HG02885 (cell line): Measurements from ENCODE around the gene PDE5A.
A peak's percentile ranks its signal among the peaks of the same experiment; 100 is the strongest.

Experiments
- ATAC-seq: cut with Tn5 transposase; IDR thresholded peaks from one replicate; pipeline ENCODE4 v1.9.1; 2021; ENCODE audit warnings: mild to moderate bottlenecking; ENCODE audit not compliant: unreplicated experiment, poor library complexity

The PDE5A gene

DNA sequence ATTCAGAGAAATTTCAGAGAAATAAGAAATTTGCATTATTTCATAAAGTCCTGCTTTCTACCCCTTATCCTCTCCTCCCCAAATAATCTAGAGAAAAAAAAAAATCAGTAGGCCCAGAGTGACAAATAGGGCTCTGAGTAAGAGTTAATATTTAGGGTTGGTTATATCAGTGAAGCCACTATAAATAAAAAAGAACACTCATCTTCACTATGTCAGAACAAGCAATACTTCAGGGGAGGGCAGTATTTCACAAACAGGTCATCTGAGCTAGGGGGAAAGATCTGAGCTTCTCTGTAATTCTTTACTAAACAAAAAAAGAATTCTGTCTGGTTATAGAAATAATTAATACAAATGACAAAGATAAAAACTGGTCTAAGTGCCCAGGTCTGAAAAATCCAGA, 39.4 kb downstream of the PDE5A start:
- ATAC-seq, result no peak

GRCh38 chr4:119587796-119588195, 40.8 kb downstream of the PDE5A start:
- no peak for ATAC-seq

DNA sequence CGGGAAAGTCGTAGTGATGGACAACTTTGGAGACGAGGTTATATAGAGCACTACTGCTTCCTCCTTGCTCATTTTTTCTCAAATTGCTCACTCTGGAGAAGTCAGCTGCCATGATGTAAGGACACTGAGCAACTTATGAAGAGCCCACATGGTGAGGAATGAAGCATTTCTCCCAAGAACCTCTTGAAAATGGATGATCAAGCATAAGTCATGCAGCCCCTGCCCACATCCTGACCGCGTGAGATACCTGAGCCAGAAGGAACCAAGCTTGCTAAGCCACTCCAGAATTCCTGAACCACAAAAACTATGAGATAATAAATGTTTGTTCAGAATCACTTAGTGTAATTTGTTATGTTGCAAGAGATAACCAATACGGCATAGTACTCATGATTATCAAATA, 42.8 kb downstream of the PDE5A start:
- no peak for ATAC-seq

DNA sequence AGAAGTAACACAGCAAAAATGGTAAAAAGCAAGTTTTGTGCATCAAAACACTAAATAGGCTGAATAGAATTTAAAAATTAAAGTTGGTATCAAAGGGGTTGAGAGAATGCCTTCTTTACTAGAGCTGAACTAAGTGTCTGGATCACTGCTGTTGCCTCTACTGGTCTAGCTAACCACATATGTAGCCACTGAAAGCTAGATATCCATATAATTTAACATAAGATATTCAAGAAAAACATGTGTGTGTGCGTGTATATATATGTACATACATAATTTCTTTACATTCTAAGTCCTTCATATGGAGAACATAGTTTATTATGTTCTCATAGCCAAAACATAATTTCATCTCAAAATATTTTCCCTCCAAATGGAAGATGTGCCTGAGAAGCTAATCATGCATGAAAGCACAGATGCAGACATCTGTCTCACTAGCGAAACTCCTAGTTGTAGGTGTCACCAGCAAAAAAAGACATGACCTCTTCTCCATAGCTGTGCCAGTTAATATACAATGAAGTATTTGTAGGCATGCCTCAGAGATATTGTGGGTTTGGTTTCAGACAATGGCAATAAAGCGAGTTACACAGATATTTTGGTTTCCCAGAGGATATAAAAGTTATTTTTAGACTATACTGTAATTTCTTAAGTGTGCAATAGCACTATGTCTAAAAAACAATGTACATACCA, 47.3 kb downstream of the PDE5A start:
- ATAC-seq, result no peak

GRCh38 chr4:119580293-119580692, 48.3 kb downstream of the PDE5A start:
- ATAC-seq, result no peak

DNA sequence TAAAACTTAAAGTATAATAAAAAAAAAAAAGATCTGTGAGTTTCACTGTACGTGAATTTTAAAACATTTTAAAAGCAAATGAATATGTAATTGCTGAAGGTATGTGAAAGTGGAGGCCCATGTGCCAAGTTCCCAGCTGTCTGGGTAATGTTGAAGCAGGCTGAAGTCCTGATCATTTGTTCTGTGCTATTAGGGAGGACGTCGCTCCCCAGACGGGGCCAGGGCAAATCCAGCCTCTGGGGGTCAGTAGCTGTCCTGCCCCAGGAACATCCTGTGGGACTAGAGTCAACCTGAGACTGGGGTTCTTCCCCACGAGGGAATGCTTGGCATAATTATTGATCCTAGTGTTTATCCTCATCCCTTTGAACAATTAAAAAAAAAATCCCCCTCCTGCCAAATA, 48.8 kb downstream of the PDE5A start:
- no peak for ATAC-seq

DNA sequence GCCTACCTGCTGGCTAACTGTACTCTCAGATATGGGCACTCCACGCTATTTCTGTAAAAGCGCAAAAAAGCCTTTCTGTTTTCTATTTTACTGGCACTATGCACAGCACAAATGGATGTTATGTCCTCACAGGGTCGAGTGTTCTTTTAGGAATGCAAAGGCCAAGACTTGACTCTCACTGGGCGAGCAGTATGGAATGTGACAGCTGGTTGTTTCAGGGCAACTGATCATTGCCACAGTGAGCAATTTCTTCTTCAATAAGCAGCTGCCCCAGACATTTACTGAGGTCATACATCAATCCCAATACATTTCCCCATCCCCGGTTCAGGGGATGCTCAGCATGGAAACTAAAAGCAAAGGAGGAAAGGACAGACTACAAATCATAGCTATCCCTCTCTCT, 58.2 kb downstream of the PDE5A start:
- no peak for ATAC-seq

- no peak for ATAC-seq
Measured at GRCh38 chr4:119564106-119564505, 64.5 kb downstream of the PDE5A start.

GRCh38 chr4:119559044-119559647, 69.5 kb downstream of the PDE5A start:
- peak; percentile 54 for ATAC-seq

GRCh38 chr4:119550857-119551532, 77.6 kb downstream of the PDE5A start:
- no peak for ATAC-seq

- no peak for ATAC-seq
Measured at GRCh38 chr4:119549639-119550038, 79.0 kb downstream of the PDE5A start.

GRCh38 chr4:119543779-119544178, 84.8 kb downstream of the PDE5A start:
- ATAC-seq, result no peak

- no peak for ATAC-seq
Measured at GRCh38 chr4:119543187-119543586, 85.4 kb downstream of the PDE5A start.

DNA sequence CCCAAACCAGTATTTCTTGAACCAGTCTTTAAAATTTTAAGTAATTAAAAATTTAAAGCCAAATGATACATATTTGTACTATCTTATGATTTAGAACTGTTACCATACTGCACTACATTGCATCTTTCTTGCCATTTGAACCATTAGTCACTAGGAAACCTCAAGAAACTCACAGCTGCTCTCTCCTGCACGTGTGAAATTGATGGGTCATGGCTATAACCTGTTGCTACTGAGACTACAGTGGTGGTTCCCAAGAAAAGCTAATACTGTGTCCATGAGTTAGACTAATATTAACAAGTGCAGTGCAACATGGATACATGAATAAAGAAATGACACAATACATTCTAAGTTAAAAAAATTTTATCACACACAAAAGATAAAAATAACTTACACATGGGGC, 88.4 kb downstream of the PDE5A start:
- ATAC-seq, result no peak

DNA sequence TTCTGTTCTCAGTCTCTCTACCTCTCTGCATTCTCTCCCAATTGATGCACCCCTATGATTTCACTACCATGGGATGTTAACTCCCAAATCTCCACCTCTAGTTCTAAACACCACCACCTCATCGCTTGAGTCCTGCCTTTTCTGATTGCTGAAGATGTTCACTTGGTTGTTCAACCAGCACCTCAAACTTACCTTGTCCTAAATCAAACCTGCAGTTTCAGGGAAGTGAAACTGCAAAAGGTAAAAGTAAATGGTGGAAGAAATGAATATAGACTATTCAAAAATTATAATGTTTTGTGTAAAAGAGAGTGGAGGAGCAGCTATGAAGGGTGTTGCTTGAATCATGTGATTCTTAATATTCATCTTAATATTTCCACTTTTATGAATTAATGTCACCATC, 91.0 kb downstream of the PDE5A start:
- peak; percentile 26 for ATAC-seq

GRCh38 chr4:119536572-119537528, 91.8 kb downstream of the PDE5A start:
- ATAC-seq, result peak; percentile 49

DNA sequence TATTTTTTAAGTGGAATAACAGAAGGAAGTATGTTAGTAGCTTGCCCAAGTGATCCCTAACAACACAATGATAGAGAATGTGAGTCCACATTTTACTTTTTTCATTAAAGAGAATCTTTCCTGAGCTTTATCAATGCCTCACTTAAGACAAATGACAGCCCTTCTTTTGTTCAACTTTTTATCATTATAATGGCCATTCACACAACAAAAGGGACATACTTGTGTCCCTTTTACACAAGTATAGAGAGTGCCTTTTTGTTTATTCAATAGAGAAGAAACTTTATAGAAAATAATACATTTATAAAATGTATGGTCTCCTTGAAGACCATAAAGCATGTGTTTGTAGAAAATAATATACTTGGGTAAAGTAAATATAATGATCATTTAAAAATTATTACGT, 96.3 kb downstream of the PDE5A start:
- no peak for ATAC-seq

DNA sequence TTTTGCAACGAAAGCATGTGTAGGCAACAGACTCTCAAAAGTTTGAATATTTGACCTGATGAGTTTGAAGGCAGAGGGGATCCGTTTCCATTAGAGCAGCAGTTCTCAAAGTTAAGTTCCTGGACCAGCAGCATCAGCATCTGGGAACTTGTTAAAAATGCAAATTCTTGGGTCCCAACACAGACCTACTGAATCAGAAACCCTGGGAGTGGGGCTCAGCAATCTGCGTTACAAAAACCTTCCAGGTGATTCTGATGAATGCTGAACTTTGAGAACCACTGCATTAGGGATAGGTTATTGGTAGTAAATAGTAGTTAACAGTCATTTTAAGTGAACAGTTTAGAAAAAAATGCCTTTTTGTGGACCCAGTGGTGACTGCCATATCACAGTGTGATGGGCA, 98.8 kb downstream of the PDE5A start:
- no peak for ATAC-seq

- no peak for ATAC-seq
Measured at GRCh38 chr4:119526786-119527550, 101.6 kb downstream of the PDE5A start.
